Measurements from ENCODE around the gene ARHGEF37.

GRCh38 chr5:149581192-149581861, at the start of gene ARHGEF37:
- no peak for TF ChIP-seq POLR2A (IDR thresholded peaks at IDR 0.05)
- peak in 1 of 2 donors; percentile 39 for TF ChIP-seq POLR2AphosphoS5 (IDR thresholded peaks at IDR 0.05; ENCODE audit: insufficient read depth in 1 of 2, low read depth in 1 of 2)
- no peak for TF ChIP-seq CTCF (IDR thresholded peaks at IDR 0.05)
